Endothelial cell of umbilical vein (primary cell): ENCODE measurements around the gene CDC45.

ENCODE experiments used
- POLR2A ChIP-seq: IDR thresholded peaks from 2 replicates; pipeline ENCODE4 v1.6.1; 2012; ENCODE audit warnings: low read depth, mild to moderate bottlenecking, control low read depth, low read length
- TF ChIP-seq, protein P1 (sequence below), 2 donors: IDR thresholded peaks; 1 replicate in 1 of 2; 2 replicates in 1 of 2; pipeline ENCODE4 v1.5.1; 2011; ENCODE audit warnings: low read length in 2 of 2, mild to moderate bottlenecking in 2 of 2, moderate library complexity in 2 of 2, control low read depth in 1 of 2, inconsistent platforms in 1 of 2, low read depth in 1 of 2; ENCODE audit not compliant: insufficient read depth in 1 of 2; ENCODE audit errors: extremely low read depth in 1 of 2

GRCh38 chr22:19479355-19480172 is at the start of gene CDC45:
- no peak for TF ChIP-seq POLR2A
- TF ChIP-seq, protein P1, sequence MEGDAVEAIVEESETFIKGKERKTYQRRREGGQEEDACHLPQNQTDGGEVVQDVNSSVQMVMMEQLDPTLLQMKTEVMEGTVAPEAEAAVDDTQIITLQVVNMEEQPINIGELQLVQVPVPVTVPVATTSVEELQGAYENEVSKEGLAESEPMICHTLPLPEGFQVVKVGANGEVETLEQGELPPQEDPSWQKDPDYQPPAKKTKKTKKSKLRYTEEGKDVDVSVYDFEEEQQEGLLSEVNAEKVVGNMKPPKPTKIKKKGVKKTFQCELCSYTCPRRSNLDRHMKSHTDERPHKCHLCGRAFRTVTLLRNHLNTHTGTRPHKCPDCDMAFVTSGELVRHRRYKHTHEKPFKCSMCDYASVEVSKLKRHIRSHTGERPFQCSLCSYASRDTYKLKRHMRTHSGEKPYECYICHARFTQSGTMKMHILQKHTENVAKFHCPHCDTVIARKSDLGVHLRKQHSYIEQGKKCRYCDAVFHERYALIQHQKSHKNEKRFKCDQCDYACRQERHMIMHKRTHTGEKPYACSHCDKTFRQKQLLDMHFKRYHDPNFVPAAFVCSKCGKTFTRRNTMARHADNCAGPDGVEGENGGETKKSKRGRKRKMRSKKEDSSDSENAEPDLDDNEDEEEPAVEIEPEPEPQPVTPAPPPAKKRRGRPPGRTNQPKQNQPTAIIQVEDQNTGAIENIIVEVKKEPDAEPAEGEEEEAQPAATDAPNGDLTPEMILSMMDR (IDR thresholded peaks at IDR 0.05; ENCODE audit: extremely low read depth in 1 of 2, insufficient read depth in 1 of 2, low read depth in 1 of 2, low read length in 2 of 2), result no peak
